ENCODE measurements around the gene RYR1. TPM values are rescaled to one million over a fixed set of nuclear protein-coding genes. Genes with fewer than 3 reads are reported as not detected.
"Not testable (repeated sequence)": the region's sequence is repeated elsewhere in the genome, so short reads cannot be mapped to it uniquely, and the experiment has no call there.

The RYR1 gene
- total RNA-seq, 2 experiments from 2014 or later: 0.20 to 1.2 TPM

GRCh38 chr19:38470788-38471480 is 37.4 kb downstream of the RYR1 start:
- intact Hi-C loops (cut with DNase I, micrococcal nuclease): no loop called here
- H3K4me3 Mint-ChIP-seq: no peak overlapping the region
- ChIA-PET CTCF (no interaction called here), POLR2A (no interaction called here)
- DNase-seq (no peak), ATAC-seq (ENCODE audit: poor library complexity) (no peak)
- Histone ChIP-seq H3K27ac (ENCODE audit: low read depth in 1 of 2, low read length in 2 of 2) (no peak overlapping the region), H3K36me3 (ENCODE audit: insufficient read depth, low read length) (no peaks in the 10 kb centered on the region), H3K4me3 (ENCODE audit: low read length) (no peak overlapping the region), H3K4me1 (ENCODE audit: insufficient read depth, low read length) (no peaks in the 10 kb centered on the region), H3K27me3 (ENCODE audit: control insufficient read depth in 1 of 2, insufficient read depth in 2 of 2, low read length in 2 of 2) (no peaks in the 10 kb centered on the region), H3K9me3 (ENCODE audit: control insufficient read depth in 1 of 2, insufficient read depth in 1 of 2, low read length in 2 of 2) (peaks cover 0 to 4% of the 10 kb centered on the region in 2 experiments)
- H3K36me3 Mint-ChIP-seq (ENCODE audit: low read depth): no peaks in the 10 kb centered on the region
- TF ChIP-seq CTCF (IDR thresholded peaks at IDR 0.05): no peak
- H3K27ac Mint-ChIP-seq: no peak overlapping the region
- no peaks in the 10 kb centered on the region for H3K4me1 Mint-ChIP-seq (ENCODE audit: low read depth)
- peaks cover 7% of the 10 kb centered on the region for H3K27me3 Mint-ChIP-seq
- no peaks in the 10 kb centered on the region for H3K9me3 Mint-ChIP-seq

- H3K9me3 ChIP-seq (ENCODE audit: control insufficient read depth in 1 of 2, insufficient read depth in 1 of 2, low read length in 2 of 2); H3K27ac Mint-ChIP-seq; ATAC-seq (ENCODE audit: poor library complexity); H3K27ac ChIP-seq (ENCODE audit: low read depth in 1 of 2, low read length in 2 of 2); H3K27me3 Mint-ChIP-seq; H3K27me3 ChIP-seq (ENCODE audit: control insufficient read depth in 1 of 2, insufficient read depth in 2 of 2, low read length in 2 of 2); H3K4me3 Mint-ChIP-seq; H3K9me3 Mint-ChIP-seq; intact Hi-C loops (cut with DNase I, micrococcal nuclease); H3K36me3 Mint-ChIP-seq (ENCODE audit: low read depth); DNase-seq; H3K4me1 Mint-ChIP-seq (ENCODE audit: low read depth); POLR2A ChIA-PET; CTCF ChIA-PET; H3K4me3 ChIP-seq (ENCODE audit: low read length); H3K36me3 ChIP-seq (ENCODE audit: insufficient read depth, low read length); H3K4me1 ChIP-seq (ENCODE audit: insufficient read depth, low read length): not testable (repeated sequence)
Observed at GRCh38 chr19:38472725-38473124, 39.2 kb downstream of the RYR1 start.

- POLR2A ChIA-PET: no interaction called here
- DNase-seq: no peak
- H3K36me3 ChIP-seq (ENCODE audit: insufficient read depth, low read length): no peaks in the 10 kb centered on the region
Observed at GRCh38 chr19:38473201-38473600, 39.7 kb downstream of the RYR1 start.

More at GRCh38 chr19:38473201-38473600, 39.7 kb downstream of the RYR1 start:
- Mint-ChIP-seq H3K36me3 (ENCODE audit: low read depth) (no peaks in the 10 kb centered on the region), H3K9me3 (no peaks in the 10 kb centered on the region), H3K27ac (no peak overlapping the region), H3K4me1 (ENCODE audit: low read depth) (no peaks in the 10 kb centered on the region), H3K27me3 (no peaks in the 10 kb centered on the region), H3K4me3 (no peak overlapping the region)
- no peak for TF ChIP-seq CTCF (IDR thresholded peaks at IDR 0.05)
- ATAC-seq (ENCODE audit: poor library complexity): no peak
- CTCF ChIA-PET: no interaction called here
- no peak overlapping the region for H3K4me3 ChIP-seq (ENCODE audit: low read length)
- H3K27me3 ChIP-seq (ENCODE audit: control insufficient read depth in 1 of 2, insufficient read depth in 2 of 2, low read length in 2 of 2): no peaks in the 10 kb centered on the region
- H3K27ac ChIP-seq (ENCODE audit: low read depth in 1 of 2, low read length in 2 of 2): no peak overlapping the region
- no peaks in the 10 kb centered on the region for H3K4me1 ChIP-seq (ENCODE audit: insufficient read depth, low read length)
- intact Hi-C loops (cut with DNase I, micrococcal nuclease): no loop called here
- no peaks in the 10 kb centered on the region for H3K9me3 ChIP-seq (ENCODE audit: control insufficient read depth in 1 of 2, insufficient read depth in 1 of 2, low read length in 2 of 2)

Measured in CD4-positive, alpha-beta T cell (primary cell).